Measurements from ENCODE around the gene SLC15A2.

DNA sequence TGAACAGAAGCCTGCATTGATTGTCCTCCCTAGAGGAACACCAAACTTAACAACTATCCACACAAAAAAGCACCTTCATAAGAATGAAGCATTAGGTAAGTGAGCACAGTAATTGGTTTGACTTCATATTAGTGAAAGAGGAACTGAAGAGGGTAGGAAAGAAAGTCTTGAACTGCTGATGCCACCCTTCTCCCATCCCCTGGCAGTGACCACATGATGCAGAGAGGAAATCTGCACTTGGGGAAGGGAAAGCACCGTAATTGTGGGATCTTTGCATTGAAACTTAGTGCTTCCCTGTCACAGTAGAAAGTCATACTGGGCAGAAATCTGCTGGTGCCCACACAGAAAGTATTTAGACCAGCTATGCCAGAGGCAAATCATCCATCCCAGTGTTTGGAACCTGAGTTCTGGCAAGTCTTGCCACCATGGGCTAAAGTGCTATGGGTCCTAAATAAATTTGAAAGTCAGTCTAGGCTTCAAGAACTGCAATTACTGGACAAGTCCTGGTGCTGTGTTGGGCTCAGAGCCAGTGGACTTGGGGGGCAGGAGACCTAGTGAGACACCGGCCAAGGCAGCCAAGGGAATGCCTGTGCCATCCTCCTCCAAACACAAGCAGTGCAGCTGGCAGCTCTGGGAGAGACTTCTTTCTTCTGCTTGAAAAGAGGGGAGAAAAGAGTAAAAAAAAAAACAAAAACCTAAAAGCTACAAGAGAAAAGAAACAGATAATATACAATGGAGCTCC lies 63.6 kb downstream of the SLC15A2 start:
- TF ChIP-seq, protein P1, sequence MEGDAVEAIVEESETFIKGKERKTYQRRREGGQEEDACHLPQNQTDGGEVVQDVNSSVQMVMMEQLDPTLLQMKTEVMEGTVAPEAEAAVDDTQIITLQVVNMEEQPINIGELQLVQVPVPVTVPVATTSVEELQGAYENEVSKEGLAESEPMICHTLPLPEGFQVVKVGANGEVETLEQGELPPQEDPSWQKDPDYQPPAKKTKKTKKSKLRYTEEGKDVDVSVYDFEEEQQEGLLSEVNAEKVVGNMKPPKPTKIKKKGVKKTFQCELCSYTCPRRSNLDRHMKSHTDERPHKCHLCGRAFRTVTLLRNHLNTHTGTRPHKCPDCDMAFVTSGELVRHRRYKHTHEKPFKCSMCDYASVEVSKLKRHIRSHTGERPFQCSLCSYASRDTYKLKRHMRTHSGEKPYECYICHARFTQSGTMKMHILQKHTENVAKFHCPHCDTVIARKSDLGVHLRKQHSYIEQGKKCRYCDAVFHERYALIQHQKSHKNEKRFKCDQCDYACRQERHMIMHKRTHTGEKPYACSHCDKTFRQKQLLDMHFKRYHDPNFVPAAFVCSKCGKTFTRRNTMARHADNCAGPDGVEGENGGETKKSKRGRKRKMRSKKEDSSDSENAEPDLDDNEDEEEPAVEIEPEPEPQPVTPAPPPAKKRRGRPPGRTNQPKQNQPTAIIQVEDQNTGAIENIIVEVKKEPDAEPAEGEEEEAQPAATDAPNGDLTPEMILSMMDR (IDR thresholded peaks at IDR 0.05; ENCODE audit: low read depth, low read length) = no peak
- TF ChIP-seq POLR2A (IDR thresholded peaks at IDR 0.05; ENCODE audit: extremely low read depth, insufficient read length) (no peak), MYC (IDR thresholded peaks at IDR 0.05; ENCODE audit: low read depth, low read length) (no peak)
- TF ChIP-seq, protein P2, sequence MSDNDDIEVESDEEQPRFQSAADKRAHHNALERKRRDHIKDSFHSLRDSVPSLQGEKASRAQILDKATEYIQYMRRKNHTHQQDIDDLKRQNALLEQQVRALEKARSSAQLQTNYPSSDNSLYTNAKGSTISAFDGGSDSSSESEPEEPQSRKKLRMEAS (IDR thresholded peaks at IDR 0.05; ENCODE audit: low read depth, low read length) = no peak

Data from NB4 (cell line).